ENCODE results near the gene CDC42EP3.

DNA sequence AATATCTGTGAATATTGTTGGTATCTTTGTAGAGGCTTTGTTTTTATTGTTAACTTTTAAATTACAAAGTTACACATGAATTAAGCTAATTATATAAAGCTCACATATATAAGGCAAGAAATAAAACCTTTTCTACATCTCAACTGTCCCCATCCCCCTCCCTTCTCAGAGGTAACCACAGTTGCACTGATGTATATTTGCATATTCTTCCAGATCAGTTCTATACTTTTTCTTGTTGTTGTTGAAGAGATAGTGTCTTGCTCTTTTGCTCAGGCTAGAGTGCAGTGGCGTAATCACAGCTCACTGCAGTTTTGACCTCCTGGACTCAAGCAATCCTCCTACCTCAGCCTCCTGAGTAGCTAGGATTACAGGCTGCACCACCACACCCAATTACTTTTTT, 36.0 kb upstream of the CDC42EP3 start:
- TF ChIP-seq, protein P1, sequence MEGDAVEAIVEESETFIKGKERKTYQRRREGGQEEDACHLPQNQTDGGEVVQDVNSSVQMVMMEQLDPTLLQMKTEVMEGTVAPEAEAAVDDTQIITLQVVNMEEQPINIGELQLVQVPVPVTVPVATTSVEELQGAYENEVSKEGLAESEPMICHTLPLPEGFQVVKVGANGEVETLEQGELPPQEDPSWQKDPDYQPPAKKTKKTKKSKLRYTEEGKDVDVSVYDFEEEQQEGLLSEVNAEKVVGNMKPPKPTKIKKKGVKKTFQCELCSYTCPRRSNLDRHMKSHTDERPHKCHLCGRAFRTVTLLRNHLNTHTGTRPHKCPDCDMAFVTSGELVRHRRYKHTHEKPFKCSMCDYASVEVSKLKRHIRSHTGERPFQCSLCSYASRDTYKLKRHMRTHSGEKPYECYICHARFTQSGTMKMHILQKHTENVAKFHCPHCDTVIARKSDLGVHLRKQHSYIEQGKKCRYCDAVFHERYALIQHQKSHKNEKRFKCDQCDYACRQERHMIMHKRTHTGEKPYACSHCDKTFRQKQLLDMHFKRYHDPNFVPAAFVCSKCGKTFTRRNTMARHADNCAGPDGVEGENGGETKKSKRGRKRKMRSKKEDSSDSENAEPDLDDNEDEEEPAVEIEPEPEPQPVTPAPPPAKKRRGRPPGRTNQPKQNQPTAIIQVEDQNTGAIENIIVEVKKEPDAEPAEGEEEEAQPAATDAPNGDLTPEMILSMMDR (conservative IDR thresholded peaks at IDR 0.05 in 1 of 2, IDR thresholded peaks at IDR 0.05 in 1 of 2; ENCODE audit: extremely low read depth in 1 of 2, insufficient read depth in 1 of 2, low read depth in 1 of 2, low read length in 2 of 2) = no peak
- no peak for TF ChIP-seq EZH2 (IDR thresholded peaks at IDR 0.05; ENCODE audit: borderline replicate concordance, low read length)
